HG03135 (cell line): ENCODE data around the gene PLA2G7.
"Not testable (repeated sequence)": the region's sequence is repeated elsewhere in the genome, so short reads cannot be mapped to it uniquely, and the experiment has no call there.

ENCODE experiments used
- ATAC-seq: cut with Tn5 transposase; IDR thresholded peaks from one replicate; pipeline ENCODE4 v1.9.1; 2021; ENCODE audit warnings: mild to moderate bottlenecking, moderate library complexity; ENCODE audit not compliant: unreplicated experiment

The PLA2G7 gene

DNA sequence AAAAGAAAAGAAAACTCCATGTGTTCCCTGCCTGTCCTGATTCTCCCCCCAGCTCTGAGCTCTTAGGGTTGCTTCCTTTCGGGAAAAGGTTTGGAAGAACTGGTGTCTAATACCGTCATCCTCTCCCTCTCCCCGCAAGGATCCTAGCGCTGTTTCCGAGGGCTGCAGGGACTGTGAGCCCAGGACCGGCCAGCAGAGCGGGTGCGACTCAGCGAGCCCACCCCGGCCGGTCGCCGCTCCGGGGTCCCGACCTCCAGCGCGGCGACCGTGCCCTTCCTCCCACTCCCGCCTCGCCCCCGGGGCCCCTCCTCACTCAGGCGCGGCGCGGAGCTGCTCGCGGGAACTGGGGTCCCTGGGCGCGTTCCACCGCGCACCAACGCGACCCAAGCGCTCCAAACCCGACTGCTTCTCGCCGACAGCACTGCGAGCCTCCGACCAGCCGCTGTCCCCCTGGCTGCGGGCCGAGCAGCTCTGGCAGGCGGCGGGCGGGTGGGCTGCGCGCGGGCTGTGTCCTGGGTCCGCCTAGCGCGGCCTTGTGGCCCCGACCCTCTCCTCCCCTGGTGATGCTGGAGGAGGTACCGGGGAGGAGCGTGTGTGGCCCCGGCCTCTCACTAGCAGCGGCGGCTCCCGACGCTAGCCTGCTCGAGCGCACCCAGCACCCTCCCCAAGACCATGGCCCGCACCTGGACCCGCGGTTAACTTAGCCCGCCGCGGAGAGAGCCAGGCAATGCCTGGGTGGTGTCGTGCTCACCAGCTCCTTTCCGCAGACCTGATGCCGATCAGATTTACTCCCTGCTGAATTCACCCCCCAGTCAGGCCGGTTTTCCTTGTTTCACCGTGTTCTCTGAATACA lies at the start of gene PLA2G7:
TSS of gene PLA2G7 (minus strand) at position 509 of the 853 bp plus-strand sequence. CDS start 12,484 bp downstream, outside the sequence.
- ATAC-seq = no peak

- no peak for ATAC-seq
These were observed 49.4 kb upstream of the PLA2G7 start for GRCh38 chr6:46784535-46784934.

DNA sequence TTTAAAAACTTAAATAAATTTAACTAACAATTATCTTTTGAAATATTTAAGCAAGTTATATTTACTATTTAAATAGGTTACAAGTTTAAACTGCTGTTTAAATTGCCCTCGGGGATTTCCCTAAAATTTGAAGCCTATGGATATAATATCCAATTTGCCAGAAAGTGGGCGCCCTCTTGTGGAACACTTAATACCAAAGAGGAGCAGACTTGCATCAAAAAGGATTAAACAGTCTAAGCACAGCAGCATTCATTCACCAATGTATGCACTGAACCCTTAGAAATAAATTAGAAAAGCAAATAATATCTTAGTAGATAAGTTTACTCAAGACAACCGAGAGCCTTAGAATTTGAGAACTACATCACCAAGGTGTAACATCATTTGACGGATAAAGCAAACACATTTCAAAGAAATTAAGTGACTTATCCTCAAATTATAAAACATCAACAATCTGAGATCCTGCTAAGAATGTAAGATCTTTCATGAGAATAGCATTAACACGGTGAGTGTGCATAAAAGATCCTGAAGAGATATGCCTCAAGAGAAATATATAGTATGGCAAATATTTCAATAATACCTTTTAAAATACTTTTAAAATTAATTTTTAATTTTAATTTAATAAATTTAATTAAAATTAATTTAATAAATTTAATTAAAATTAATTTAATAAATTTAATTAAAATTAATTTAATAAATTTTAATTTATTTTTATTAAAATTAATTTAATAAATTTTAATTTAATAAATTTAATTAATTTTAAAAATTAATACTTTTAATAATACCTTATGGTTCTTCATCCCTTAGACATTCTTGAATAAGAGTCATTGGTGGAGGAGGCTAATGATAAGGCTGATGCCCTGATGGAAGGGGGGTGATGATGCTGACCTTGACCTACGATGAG lies 46.6 kb upstream of the PLA2G7 start:
- no peak for ATAC-seq

DNA sequence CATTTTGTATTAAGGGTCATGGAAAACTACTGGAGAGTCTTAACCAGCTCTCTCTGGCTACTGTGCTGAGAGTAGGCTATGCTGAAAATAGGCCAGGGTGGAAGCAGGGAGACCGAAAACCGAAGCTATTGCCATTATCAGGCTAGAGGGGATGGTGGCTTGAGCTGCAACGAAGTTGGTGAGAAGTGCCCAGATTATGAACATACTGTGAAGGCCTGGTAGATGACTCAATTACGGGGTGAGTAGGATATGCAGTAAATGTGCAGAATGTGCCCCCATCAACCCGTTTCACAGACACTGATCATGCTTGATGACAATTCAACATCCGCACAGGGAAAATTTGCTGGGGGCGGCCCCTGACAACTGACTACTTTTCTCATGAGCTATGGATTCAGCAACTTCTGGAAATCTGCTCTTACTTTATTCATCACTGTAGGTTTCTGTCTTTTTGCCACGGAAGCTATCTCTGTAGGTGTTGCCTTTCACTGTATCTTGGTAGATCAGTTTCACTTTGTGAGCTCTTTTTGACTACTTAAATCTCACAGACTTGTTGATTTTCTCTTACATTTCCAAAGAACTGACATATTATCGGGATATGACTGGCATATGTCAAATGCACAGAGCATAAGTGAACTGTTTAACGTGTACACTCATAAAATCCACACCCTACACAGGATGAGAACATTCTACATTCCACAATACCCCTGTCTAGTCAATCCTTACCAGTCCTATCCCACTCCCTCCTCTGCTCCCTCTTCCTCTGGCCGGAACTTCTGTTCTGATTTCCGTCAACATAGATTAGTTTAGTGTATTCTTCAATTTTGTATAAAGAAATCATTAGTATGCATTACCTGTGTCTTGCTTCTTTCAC lies 42.5 kb upstream of the PLA2G7 start:
- ATAC-seq = no peak

- ATAC-seq = no peak
These were observed 41.0 kb upstream of the PLA2G7 start for GRCh38 chr6:46776070-46776712.

DNA sequence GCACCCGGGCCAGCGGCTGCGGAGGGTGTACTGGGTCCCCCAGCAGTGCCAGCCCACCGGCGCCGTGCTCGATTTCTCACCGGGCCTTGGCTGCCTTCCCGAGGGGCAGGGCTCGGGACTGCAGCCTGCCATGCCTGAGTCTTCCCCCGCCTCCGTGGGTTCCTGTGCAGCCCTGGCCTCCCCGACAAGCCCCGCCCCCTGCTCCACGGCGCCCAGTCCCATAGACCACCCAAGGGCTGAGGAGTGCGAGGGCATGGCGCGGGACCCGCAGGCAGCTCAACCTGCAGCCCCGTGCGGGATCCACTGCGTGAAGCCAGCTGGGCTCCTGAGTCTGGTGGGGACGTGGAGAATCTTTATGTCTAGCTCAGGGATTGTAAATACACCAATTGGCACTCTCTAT lies 39.6 kb upstream of the PLA2G7 start:
- not testable (repeated sequence) for ATAC-seq

DNA sequence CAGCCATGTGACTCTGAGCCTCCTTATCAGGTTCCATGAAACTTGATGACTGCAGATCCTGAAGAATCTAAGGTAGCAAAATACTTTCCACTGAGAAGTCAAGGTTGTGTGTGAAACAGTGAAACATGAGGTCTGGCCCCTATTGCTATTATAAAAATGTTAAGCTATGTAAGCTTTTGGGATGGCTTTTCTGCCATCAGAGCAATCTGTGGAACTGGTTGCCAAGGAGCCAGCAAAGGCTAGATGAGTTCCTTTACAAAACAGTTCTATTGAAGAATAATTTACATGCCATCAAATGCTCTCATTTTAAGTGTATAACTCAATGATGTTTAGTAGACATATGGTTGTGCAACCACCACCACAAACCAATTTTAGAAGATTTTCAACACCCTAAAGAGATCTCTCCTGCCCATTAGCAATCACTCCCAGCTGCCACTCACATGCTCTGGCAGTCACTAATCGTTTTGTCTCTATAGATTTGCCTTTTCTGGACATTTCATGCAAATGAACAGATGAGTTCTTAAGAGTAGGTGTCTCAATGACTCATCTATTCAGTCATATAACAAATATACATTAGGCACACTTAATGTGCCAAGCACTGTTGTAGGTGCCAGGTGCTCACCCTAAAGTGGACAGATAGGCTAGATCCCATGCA lies 38.2 kb upstream of the PLA2G7 start:
- ATAC-seq = no peak

DNA sequence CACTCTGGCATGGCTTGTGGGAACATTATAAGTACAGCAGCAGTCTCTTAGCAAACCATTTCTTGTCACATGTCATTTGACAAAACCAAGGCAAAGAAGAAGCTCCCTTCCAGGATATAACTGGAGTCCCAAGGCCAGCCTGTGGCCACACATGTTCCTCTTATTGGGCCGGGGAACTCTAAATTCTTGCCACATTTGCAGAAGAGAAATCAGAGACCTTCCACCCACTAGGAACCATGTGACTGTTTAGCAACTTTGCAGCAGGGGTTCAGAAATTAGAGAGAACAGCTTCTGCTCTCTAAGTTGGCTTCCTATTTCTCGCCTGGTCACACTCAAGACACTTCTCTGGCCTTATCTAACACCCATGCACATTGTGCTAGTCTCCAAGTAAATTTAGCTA lies 37.6 kb upstream of the PLA2G7 start:
- ATAC-seq = no peak

- no peak for ATAC-seq
These were observed 36.8 kb upstream of the PLA2G7 start for GRCh38 chr6:46772016-46772415.

DNA sequence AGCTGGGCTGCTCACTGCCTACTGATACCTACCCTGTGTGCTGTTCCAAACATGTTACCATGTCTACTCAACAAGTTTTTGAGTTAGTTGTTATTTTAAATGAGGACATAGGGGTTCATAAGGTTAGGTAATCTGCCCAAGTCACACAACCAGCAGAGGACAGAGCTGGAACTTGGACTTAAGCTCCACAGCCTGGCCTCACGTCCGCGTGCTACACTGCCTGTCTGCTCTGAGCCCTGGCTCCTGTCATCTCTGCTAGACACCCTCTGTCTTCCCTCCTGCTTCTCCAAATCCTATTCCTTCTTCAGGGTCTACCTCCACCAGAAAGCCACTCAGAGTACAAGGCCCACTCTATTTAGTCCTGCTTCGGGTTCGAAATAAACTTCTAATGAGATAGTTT lies 29.8 kb upstream of the PLA2G7 start:
- no peak for ATAC-seq

DNA sequence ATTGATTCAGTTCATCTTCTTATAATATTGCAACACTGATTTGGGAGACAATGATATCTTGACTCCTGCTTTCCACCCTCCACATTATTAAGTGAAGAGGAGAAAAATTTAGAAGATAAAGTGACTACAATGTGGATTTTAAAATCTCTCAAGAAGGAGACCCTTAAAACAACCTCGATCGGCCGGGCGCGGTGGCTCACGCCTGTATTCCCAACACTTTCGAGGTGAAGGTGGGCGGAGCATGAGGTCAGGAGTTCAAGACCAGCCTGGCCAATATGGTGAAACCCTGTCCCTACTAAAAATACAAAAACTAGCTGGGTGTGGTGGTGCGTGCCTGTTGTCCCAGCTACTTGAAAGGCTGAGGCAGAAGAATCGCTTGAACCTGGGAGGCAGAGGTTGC lies 29.1 kb upstream of the PLA2G7 start:
- not testable (repeated sequence) for ATAC-seq

DNA sequence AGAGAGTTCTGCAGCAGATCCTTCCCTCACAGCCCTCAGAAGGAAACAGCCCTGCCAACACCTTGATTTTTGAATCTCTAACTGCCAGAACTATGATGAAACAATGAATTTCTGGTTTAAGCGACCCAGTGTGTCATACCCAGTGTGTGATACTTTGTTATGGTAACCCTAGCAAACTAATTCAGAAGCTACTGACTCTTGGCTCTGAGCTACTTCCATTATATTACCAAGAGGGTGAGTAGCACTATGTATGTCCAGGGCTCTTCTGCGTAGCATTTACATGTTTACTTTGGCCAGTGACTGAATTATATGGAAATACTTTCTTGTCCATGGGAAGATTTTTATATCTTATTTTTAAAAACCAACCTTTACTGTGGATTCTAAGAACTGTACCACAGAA lies 28.3 kb upstream of the PLA2G7 start:
- no peak for ATAC-seq

- no peak for ATAC-seq
These were observed 25.8 kb upstream of the PLA2G7 start for GRCh38 chr6:46760925-46761324.

GRCh38 chr6:46758960-46759753 lies 24.0 kb upstream of the PLA2G7 start:
- no peak for ATAC-seq

GRCh38 chr6:46757214-46757596 lies 22.0 kb upstream of the PLA2G7 start:
- ATAC-seq = no peak

DNA sequence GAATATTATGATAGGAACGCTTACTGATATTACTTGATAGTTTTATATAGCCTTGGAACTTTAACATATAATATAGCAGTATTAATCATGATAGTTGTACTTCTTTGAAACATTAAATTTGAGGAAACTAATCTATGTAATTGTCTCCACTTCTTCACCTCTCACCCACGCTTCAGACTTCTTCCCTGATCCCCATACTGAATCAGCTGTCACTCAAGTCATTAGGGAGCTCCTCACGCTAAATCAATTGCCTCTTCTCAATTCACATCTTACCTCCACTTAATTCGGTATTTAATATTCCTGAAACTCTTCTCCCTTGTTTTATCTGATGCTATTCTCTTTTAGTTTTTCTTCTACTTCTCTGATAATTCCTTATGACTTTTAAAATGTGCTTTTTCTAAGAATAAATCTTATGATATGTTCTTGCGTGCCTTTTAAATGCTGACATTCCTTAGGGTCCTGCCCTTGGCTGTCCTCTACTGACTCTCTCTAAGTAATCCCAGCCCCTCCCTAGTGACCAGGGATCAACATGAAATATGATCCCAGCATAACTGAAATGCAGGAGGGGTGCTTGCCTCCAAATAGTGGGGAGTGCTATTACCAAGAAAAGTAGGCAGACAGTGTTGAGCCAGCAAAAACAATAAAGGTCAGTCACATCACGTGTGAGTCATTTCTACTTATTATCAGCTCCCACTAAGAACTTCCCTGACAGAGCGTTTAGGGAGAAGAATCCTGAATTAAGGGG lies 21.5 kb upstream of the PLA2G7 start:
- ATAC-seq = no peak

- no peak for ATAC-seq
These were observed 20.7 kb upstream of the PLA2G7 start for GRCh38 chr6:46755865-46756264.

DNA sequence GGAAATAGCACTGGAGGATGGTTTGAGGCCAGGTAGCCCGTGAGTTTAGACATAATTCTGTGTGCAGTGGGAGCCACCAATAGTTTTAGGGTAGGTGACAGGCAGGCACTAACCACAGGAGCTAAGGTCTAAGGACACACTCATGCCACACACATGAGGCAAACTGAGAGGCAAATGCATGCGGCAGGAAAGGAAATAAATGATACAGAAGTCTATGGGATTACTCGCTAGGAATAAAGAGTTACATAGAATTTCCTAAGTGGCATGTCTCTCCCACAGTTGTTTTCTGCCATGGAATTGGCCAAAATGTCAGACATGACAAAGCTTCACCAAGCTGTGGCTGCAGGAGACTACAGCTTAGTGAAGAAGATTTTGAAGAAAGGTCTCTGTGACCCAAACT lies 16.5 kb upstream of the PLA2G7 start:
- no peak for ATAC-seq
